Activated CD4-positive, alpha-beta T cell treated with anti-CD3 and anti-CD28 coated beads, Interleukin-2, amount 10 ng/mL, durations not matched to agents 7 days and 5 days (primary cell): ENCODE data around the gene ANKRD23. TPM values are rescaled to one million over a fixed set of nuclear protein-coding genes. Genes with fewer than 3 reads are reported as not detected.
"Not testable (repeated sequence)": the region's sequence is repeated elsewhere in the genome, so short reads cannot be mapped to it uniquely, and the experiment has no call there.

ENCODE experiments used
- CTCF ChIA-PET: fragments of 350-600 bp; sonication (Branson Sonifier 250); formaldehyde crosslinking; loops from one replicate; lab custom pipeline; 2021; ENCODE audit warnings: antibody characterized with exemption; lab: Charles Lee
- POLR2A ChIA-PET: fragments of 350-600 bp; sonication (Branson Sonifier 250); formaldehyde crosslinking; loops from one replicate; lab custom pipeline; 2021; ENCODE audit warnings: antibody characterized with exemption; lab: Charles Lee
- DNase-seq: peaks from one replicate; pipeline ENCODE4 v3.0.0-alpha.2; 2020
- H3K27ac Mint-ChIP-seq: one replicate; pipeline ENCODE4 v1.8.0; 2021; ENCODE audit warnings: mild to moderate bottlenecking, moderate library complexity, mixed read lengths
- H3K27me3 Mint-ChIP-seq: one replicate; pipeline ENCODE4 v1.8.0; 2021; ENCODE audit warnings: mixed read lengths
- H3K36me3 Mint-ChIP-seq: one replicate; pipeline ENCODE4 v1.8.0; 2021; ENCODE audit warnings: low read depth, mixed read lengths
- H3K4me1 Mint-ChIP-seq: one replicate; pipeline ENCODE4 v1.8.0; 2021; ENCODE audit warnings: mixed read lengths
- H3K4me3 Mint-ChIP-seq: one replicate; pipeline ENCODE4 v1.8.0; 2021; ENCODE audit warnings: mild to moderate bottlenecking, moderate library complexity, mixed read lengths
- H3K9me3 Mint-ChIP-seq: one replicate; pipeline ENCODE4 v1.8.0; 2021; ENCODE audit warnings: mixed read lengths
- total RNA-seq, 2 experiments: library from RNA; stranded (reverse); gene quantifications; one replicate each; pipeline ENCODE4 v1.2.3, GENCODE V29; 2021

ANKRD23 gene
- total RNA-seq = 10 to 100 TPM; 17.0 to 17.3 TPM

GRCh38 chr2:96843538-96844268 is at the start of gene ANKRD23:
ANKRD23 (minus strand) TSS chr2:96844021; CDS start chr2:96843992, 29 bp downstream.
- Mint-ChIP-seq H3K27ac (peak within 1 kb of the TSS; percentile 15), H3K4me3 (no peak within 1 kb of the TSS), H3K9me3 (no peaks in the 10 kb centered on the region), H3K36me3 (peaks cover 27% of the 10 kb centered on the region), H3K27me3 (no peaks in the 10 kb centered on the region), H3K4me1 (peaks cover 28% of the 10 kb centered on the region)
- POLR2A ChIA-PET = interaction anchor here (0.6 kb wide), 1 partner anchor 18 kb away, joined by 4 read pairs; no protein-coding TSS in a partner anchor
- CTCF ChIA-PET = interaction anchor here (0.9 to 1.9 kb wide), 3 partner anchors 14 to 73 kb away, joined by 3 to 13 read pairs (median 12); partner anchors contain the start of gene ANKRD39
- no peak for DNase-seq

DNA sequence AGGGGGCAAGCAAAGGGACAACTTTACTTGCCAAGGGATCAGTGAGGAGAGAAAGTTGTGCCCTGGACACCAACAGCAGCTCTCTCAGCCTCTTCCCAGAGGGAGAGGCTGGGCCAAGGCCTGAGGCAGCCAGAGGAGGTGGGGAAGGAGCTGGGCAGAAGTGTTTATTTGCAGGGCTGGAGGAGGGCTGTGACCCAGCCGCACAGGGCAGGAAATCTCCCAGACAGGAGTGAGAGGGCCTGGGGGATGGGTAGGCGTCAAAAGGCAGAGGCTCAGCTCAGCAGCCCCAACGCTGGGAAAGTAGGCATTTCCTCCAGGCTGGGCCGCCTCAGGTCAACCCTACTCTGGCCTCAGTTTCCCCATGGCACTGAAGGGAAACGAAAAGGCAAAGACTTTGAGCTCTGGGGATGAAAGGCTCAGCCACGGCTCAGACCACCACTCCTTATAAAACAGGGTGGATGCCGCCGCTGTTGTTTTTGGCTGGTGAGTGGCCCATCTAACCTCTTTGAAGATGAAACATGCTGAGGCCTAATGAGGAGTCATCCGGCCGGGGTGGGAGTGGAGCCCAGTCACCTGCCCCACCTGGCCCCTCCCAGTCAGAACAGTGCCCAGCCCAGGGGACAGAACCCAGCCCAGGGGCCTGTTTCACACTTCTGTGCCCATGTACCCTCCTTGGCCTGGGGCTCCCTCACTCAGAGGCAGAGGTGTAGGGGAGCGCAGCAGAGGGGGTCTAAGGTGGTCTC is 47.9 kb upstream of the ANKRD23 start:
- no peaks in the 10 kb centered on the region for H3K27me3 Mint-ChIP-seq
- ChIA-PET POLR2A (no interaction called here), CTCF (interaction anchor here (0.5 to 2.4 kb wide), 9 partner anchors 9 to 55 kb away, joined by 3 to 7 read pairs (median 5); partner anchors contain the start of gene ANKRD39)
- H3K36me3 Mint-ChIP-seq = no peaks in the 10 kb centered on the region
- DNase-seq = peak; percentile 37
- H3K9me3 Mint-ChIP-seq = no peaks in the 10 kb centered on the region
- H3K4me3 Mint-ChIP-seq = no peak overlapping the region
- H3K27ac Mint-ChIP-seq = peak overlapping the region; percentile 86
- peaks cover 65% of the 10 kb centered on the region for H3K4me1 Mint-ChIP-seq

DNA sequence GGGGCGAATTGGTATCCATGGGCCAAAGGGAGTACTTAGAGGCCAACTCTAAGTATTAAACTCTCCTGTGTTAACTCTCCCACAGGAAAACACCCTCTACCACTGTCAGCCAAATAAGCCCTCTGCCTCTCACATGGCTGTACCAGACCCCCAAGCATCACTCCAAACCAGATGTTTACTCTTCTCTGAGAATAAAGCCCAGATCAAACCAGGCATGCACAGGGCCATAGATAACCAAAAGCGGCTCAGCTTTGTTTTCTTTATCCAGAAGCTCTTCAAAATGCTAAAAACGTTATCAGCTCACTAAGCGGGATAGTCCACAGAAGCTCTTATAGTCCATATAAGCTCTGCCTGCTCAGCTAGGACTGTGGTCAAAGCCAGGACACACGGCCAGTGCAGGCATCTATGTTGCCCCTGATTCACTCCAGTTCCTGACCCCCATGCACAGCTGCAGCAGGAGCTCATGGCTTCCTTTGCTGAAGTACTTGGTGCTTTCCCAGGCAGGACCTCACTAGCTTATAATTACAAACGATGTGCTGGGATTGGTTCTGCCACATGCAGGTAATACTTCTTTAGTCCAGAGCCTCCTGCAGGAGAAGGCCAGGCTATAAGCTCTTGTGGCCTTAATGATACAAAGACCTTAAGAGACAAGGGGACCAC is 47.0 kb upstream of the ANKRD23 start:
- peak overlapping the region; percentile 86 for H3K27ac Mint-ChIP-seq
- no peaks in the 10 kb centered on the region for H3K27me3 Mint-ChIP-seq
- peaks cover 58% of the 10 kb centered on the region for H3K4me1 Mint-ChIP-seq
- CTCF ChIA-PET = interaction anchor here (0.5 to 2.4 kb wide), 7 partner anchors 9 to 56 kb away, joined by 3 to 7 read pairs (median 6); partner anchors contain the start of gene ANKRD39
- POLR2A ChIA-PET = no interaction called here
- H3K36me3 Mint-ChIP-seq = no peaks in the 10 kb centered on the region
- no peaks in the 10 kb centered on the region for H3K9me3 Mint-ChIP-seq
- no peak for DNase-seq
- no peak overlapping the region for H3K4me3 Mint-ChIP-seq

- peaks cover 53% of the 10 kb centered on the region for H3K4me1 Mint-ChIP-seq
- no peaks in the 10 kb centered on the region for H3K36me3 Mint-ChIP-seq
- H3K27ac Mint-ChIP-seq = no peak overlapping the region
- no peak overlapping the region for H3K4me3 Mint-ChIP-seq
- no peaks in the 10 kb centered on the region for H3K9me3 Mint-ChIP-seq
- H3K27me3 Mint-ChIP-seq = no peaks in the 10 kb centered on the region
- ChIA-PET CTCF (interaction anchor here (0.8 to 2.4 kb wide), 3 partner anchors 22 to 60 kb away, joined by 3 to 7 read pairs (median 7); no protein-coding TSS in a partner anchor), POLR2A (no interaction called here)
- DNase-seq = no peak
These were observed 46.4 kb upstream of the ANKRD23 start for GRCh38 chr2:96890252-96890651.

- DNase-seq, H3K9me3 Mint-ChIP-seq, H3K4me3 Mint-ChIP-seq, H3K27ac Mint-ChIP-seq, H3K27me3 Mint-ChIP-seq, H3K36me3 Mint-ChIP-seq, POLR2A ChIA-PET: not testable (repeated sequence)
- CTCF ChIA-PET = interaction anchor here (0.8 to 1.2 kb wide), 2 partner anchors 21 to 61 kb away, joined by 3 read pairs; no protein-coding TSS in a partner anchor
- peaks cover 48% of the 10 kb centered on the region for H3K4me1 Mint-ChIP-seq
These were observed 45.7 kb upstream of the ANKRD23 start for GRCh38 chr2:96889502-96889901.

GRCh38 chr2:96888072-96889011 is 44.5 kb upstream of the ANKRD23 start:
- Mint-ChIP-seq H3K36me3 (no peaks in the 10 kb centered on the region), H3K27ac (peak overlapping the region; percentile 86), H3K9me3 (no peaks in the 10 kb centered on the region), H3K4me1 (peaks cover 47% of the 10 kb centered on the region), H3K27me3 (no peaks in the 10 kb centered on the region), H3K4me3 (no peak overlapping the region)
- peak; percentile 32 for DNase-seq
- CTCF ChIA-PET = interaction anchor here (0.8 to 1.1 kb wide), 3 partner anchors 9 to 21 kb away, joined by 3 read pairs; no protein-coding TSS in a partner anchor
- POLR2A ChIA-PET = no interaction called here

GRCh38 chr2:96887493-96888012 is 43.7 kb upstream of the ANKRD23 start:
- no peak for DNase-seq
- Mint-ChIP-seq H3K27me3 (no peaks in the 10 kb centered on the region), H3K4me3 (no peak overlapping the region), H3K27ac (peak overlapping the region; percentile 47), H3K36me3 (no peaks in the 10 kb centered on the region), H3K9me3 (no peaks in the 10 kb centered on the region), H3K4me1 (peaks cover 41% of the 10 kb centered on the region)
- ChIA-PET POLR2A (no interaction called here), CTCF (interaction anchor here (1.0 to 1.1 kb wide), 2 partner anchors 13 to 21 kb away, joined by 3 read pairs; no protein-coding TSS in a partner anchor)

GRCh38 chr2:96885432-96886347 is 41.9 kb upstream of the ANKRD23 start:
- no peaks in the 10 kb centered on the region for H3K9me3 Mint-ChIP-seq
- DNase-seq = no peak
- no peak overlapping the region for H3K27ac Mint-ChIP-seq
- ChIA-PET CTCF (interaction anchor here (0.8 kb wide), 1 partner anchor 36 kb away, joined by 4 read pairs; no protein-coding TSS in a partner anchor), POLR2A (no interaction called here)
- H3K36me3 Mint-ChIP-seq = no peaks in the 10 kb centered on the region
- H3K4me3 Mint-ChIP-seq = no peak overlapping the region
- H3K4me1 Mint-ChIP-seq = peaks cover 22% of the 10 kb centered on the region
- no peaks in the 10 kb centered on the region for H3K27me3 Mint-ChIP-seq

- Mint-ChIP-seq H3K4me1 (peaks cover 20% of the 10 kb centered on the region), H3K36me3 (no peaks in the 10 kb centered on the region), H3K27me3 (no peaks in the 10 kb centered on the region), H3K27ac (peak overlapping the region; percentile 6), H3K9me3 (no peaks in the 10 kb centered on the region), H3K4me3 (no peak overlapping the region)
- POLR2A ChIA-PET = no interaction called here
- no peak for DNase-seq
- CTCF ChIA-PET = no interaction called here
These were observed 40.7 kb upstream of the ANKRD23 start for GRCh38 chr2:96884299-96885094.

GRCh38 chr2:96883306-96883705 is 39.5 kb upstream of the ANKRD23 start:
- no peaks in the 10 kb centered on the region for H3K36me3 Mint-ChIP-seq
- H3K9me3 Mint-ChIP-seq = no peaks in the 10 kb centered on the region
- no peaks in the 10 kb centered on the region for H3K27me3 Mint-ChIP-seq
- H3K4me1 Mint-ChIP-seq = peaks cover 10% of the 10 kb centered on the region
- ChIA-PET CTCF (interaction anchor here (0.9 to 1.8 kb wide), 4 partner anchors 8 to 56 kb away, joined by 3 to 5 read pairs (median 3); no protein-coding TSS in a partner anchor), POLR2A (no interaction called here)
- H3K4me3 Mint-ChIP-seq = no peak overlapping the region
- DNase-seq = no peak
- no peak overlapping the region for H3K27ac Mint-ChIP-seq
